Hepatocyte (in vitro differentiated cells): ENCODE data around the gene RENBP.

ENCODE experiments used
- EZH2 ChIP-seq: fragments of 200-600 bp; sonication (generic); IDR thresholded peaks from 2 replicates; pipeline ENCODE4 v1.6.1; 2016; ENCODE audit warnings: antibody characterized with exemption, mild to moderate bottlenecking, borderline replicate concordance
- EZH2phosphoT487 ChIP-seq: fragments of 200-600 bp; sonication (generic); IDR thresholded peaks from one replicate; pipeline ENCODE4 v1.6.1; 2018; ENCODE audit warnings: antibody characterized with exemption, mild to moderate bottlenecking, low read depth, moderate library complexity; ENCODE audit not compliant: unreplicated experiment, severe bottlenecking
- TF ChIP-seq, protein P1 (sequence below): fragments of 200-600 bp; sonication (generic); IDR thresholded peaks from 2 replicates; pipeline ENCODE4 v1.5.1; 2016; ENCODE audit warnings: antibody characterized with exemption, mild to moderate bottlenecking; ENCODE audit not compliant: poor library complexity

DNA sequence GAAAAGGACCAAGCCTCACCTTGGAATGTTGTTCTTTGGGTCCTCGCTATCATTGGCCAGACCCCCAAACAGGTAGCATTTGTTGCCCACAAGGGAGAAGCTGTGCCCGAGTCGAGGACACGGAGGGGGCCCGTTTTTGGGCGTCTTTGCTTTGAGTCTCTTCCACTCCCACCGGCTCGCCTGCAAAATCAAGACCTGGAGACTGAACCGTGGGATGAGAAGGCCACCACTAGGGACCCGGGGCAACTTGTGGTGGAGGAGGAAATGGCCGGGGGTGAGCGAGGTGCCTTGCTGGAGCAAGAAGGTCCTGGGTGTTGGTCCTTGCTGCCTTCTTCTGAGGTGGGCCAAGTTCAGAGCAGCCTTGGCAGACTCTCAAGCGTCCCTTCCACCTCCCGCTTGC, 19.7 kb upstream of the RENBP start:
- TF ChIP-seq, protein P1, sequence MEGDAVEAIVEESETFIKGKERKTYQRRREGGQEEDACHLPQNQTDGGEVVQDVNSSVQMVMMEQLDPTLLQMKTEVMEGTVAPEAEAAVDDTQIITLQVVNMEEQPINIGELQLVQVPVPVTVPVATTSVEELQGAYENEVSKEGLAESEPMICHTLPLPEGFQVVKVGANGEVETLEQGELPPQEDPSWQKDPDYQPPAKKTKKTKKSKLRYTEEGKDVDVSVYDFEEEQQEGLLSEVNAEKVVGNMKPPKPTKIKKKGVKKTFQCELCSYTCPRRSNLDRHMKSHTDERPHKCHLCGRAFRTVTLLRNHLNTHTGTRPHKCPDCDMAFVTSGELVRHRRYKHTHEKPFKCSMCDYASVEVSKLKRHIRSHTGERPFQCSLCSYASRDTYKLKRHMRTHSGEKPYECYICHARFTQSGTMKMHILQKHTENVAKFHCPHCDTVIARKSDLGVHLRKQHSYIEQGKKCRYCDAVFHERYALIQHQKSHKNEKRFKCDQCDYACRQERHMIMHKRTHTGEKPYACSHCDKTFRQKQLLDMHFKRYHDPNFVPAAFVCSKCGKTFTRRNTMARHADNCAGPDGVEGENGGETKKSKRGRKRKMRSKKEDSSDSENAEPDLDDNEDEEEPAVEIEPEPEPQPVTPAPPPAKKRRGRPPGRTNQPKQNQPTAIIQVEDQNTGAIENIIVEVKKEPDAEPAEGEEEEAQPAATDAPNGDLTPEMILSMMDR: no peak
- TF ChIP-seq EZH2 (no peak), EZH2phosphoT487 (no peak)
